Thyroid gland (tissue), 4 donors: Measurements from ENCODE around the gene LEMD3. TPM values are rescaled to one million over a fixed set of nuclear protein-coding genes. Genes with fewer than 3 reads are reported as not detected.

Source experiments
- DNase-seq, 2 donors: peaks; one replicate each; pipeline ENCODE4 v3.0.0-alpha.2; 2019
- H3K27ac ChIP-seq, 3 donors: fragments of 200-600 bp; sonication (generic); 1 replicate in 2 of 3; 2 replicates in 1 of 3; pipeline ENCODE4 v1.5.1; 2016 to 2019; ENCODE audit warnings: mild to moderate bottlenecking in 1 of 3, moderate library complexity in 1 of 3
- H3K27me3 ChIP-seq: fragments of 200-600 bp; sonication (generic); one replicate; pipeline ENCODE4 v1.5.1; 2019
- H3K36me3 ChIP-seq, 2 donors: fragments of 200-600 bp; sonication (generic); one replicate each; pipeline ENCODE4 v1.5.1; 2016 to 2019
- H3K4me1 ChIP-seq, 2 donors: fragments of 200-600 bp; sonication (generic); one replicate each; pipeline ENCODE4 v1.5.1; 2017 to 2019
- H3K4me3 ChIP-seq, 3 donors: fragments of 200-600 bp; sonication (generic); replicated peaks in 1 of 3; 1 replicate in 2 of 3; 2 replicates in 1 of 3; pipeline ENCODE4 v1.5.1; 2016; ENCODE audit warnings: mild to moderate bottlenecking in 1 of 3
- H3K9me3 ChIP-seq: fragments of 200-600 bp; sonication (generic); one replicate; pipeline ENCODE4 v1.5.1; 2017
- CTCF ChIP-seq, 6 experiments: fragments of 200-600 bp in 3 of 6; fragments of 450-650 bp in 3 of 6; sonication (generic) in 3 of 6; IDR thresholded peaks; one replicate each; pipeline ENCODE4 v1.5.1; 2016 to 2019; ENCODE audit warnings: antibody characterized with exemption in 6 of 6, mild to moderate bottlenecking in 2 of 6, inconsistent platforms in 1 of 6, moderate library complexity in 1 of 6
- POLR2A ChIP-seq, 2 donors: fragments of 450-650 bp; IDR thresholded peaks; one replicate each; pipeline ENCODE4 v1.6.1; 2017; ENCODE audit warnings: antibody characterized with exemption in 2 of 2, mild to moderate bottlenecking in 2 of 2, moderate library complexity in 1 of 2
- WGBS, 2 donors: methylation state at CpG; one replicate each; pipeline ENCODE4 v1.1.5; 2017; 5-methylcytosine and 5-hydroxymethylcytosine counted together
- intact Hi-C: fragments of 100-400 bp; cut with DNase I; formaldehyde crosslinking; loops from one replicate; pipeline ENCODE4 v1.15.1; 2023
- total RNA-seq, 4 donors: library from RNA; depleted of rRNA; stranded (reverse); fragments of >200 nt; gene quantifications; one replicate each; pipeline ENCODE4 v1.2.3, GENCODE V29; 2016

LEMD3 gene
- total RNA-seq, 4 donors from 2014 or later, result 45.4 to 64.0 (median 49.3) TPM

- Histone ChIP-seq H3K4me3 (peak overlapping the region in 2 of 3 donors; percentile 64 to 67), H3K27me3 (no peaks in the 10 kb centered on the region), H3K4me1 (peaks cover 0 to 6% of the 10 kb centered on the region in 2 donors), H3K9me3 (no peaks in the 10 kb centered on the region), H3K27ac (peak overlapping the region in 2 of 3 donors; percentile 75 to 82), H3K36me3 (no peaks in the 10 kb centered on the region)
- peak; percentile 4 to 5 for DNase-seq
- intact Hi-C loops, result no loop called here
- WGBS, 2 donors, result 10 to 16% methylated on average over 23 of the region's 23 CpGs
- no peak for TF ChIP-seq POLR2A (IDR thresholded peaks at IDR 0.05)
- no peak for TF ChIP-seq CTCF (IDR thresholded peaks at IDR 0.05)
Measured at GRCh38 chr12:65277994-65278575, 108.7 kb downstream of the LEMD3 start.

GRCh38 chr12:65278576-65279368 is 109.4 kb downstream of the LEMD3 start, which contains the start of gene MSRB3:
Gene MSRB3, plus strand, starts transcription at chr12:65278683. Its CDS starts 29,897 bp downstream, at chr12:65308580.
- TF ChIP-seq CTCF (IDR thresholded peaks at IDR 0.05) (no peak), POLR2A (IDR thresholded peaks at IDR 0.05) (peak in 1 of 2 donors; percentile 5)
- H3K27me3 ChIP-seq, result no peaks in the 10 kb centered on the region
- no peaks in the 10 kb centered on the region for H3K9me3 ChIP-seq
- DNase-seq, result peak; percentile 61 to 75
- WGBS, 2 donors, result 1% methylated on average over 43 to 56 of the region's 85 CpGs
- intact Hi-C loops, result no loop called here
- H3K4me1 ChIP-seq, result peaks cover 0 to 6% of the 10 kb centered on the region in 2 donors
- H3K36me3 ChIP-seq, result no peaks in the 10 kb centered on the region
- H3K27ac ChIP-seq, result peak within 1 kb of the TSS; percentile 62 to 82 (median 75)
- H3K4me3 ChIP-seq, result peak within 1 kb of the TSS; percentile 64 to 72 (median 67)

GRCh38 chr12:65279369-65280112 is 110.2 kb downstream of the LEMD3 start:
- H3K9me3 ChIP-seq, result no peaks in the 10 kb centered on the region
- peak overlapping the region; percentile 64 to 72 (median 67) for H3K4me3 ChIP-seq
- peaks cover 0 to 6% of the 10 kb centered on the region in 2 donors for H3K4me1 ChIP-seq
- peak; percentile 9 to 30 for DNase-seq
- H3K36me3 ChIP-seq, result no peaks in the 10 kb centered on the region
- 21 to 24% methylated on average over 20 to 21 of the region's 23 CpGs for WGBS, 2 donors
- no peaks in the 10 kb centered on the region for H3K27me3 ChIP-seq
- intact Hi-C loops, result no loop called here
- peak overlapping the region; percentile 62 to 82 (median 75) for H3K27ac ChIP-seq
- no peak for TF ChIP-seq POLR2A (IDR thresholded peaks at IDR 0.05)
- TF ChIP-seq CTCF (IDR thresholded peaks at IDR 0.05), result no peak

- Histone ChIP-seq H3K4me3 (no peak overlapping the region), H3K9me3 (no peaks in the 10 kb centered on the region), H3K27me3 (no peaks in the 10 kb centered on the region), H3K27ac (no peak overlapping the region), H3K36me3 (no peaks in the 10 kb centered on the region), H3K4me1 (peaks cover 0 to 6% of the 10 kb centered on the region in 2 donors)
- whole genome bisulfite sequencing, 2 donors, result 73 to 79% methylated on average over 3 of the region's 3 CpGs
- no peak for DNase-seq
- no peak for TF ChIP-seq POLR2A (IDR thresholded peaks at IDR 0.05)
- TF ChIP-seq CTCF (IDR thresholded peaks at IDR 0.05), result no peak
- intact Hi-C loops, result no loop called here
Measured at GRCh38 chr12:65280306-65280705, 110.9 kb downstream of the LEMD3 start.
